ENCODE data around the gene LYPD6. TPM values are rescaled to one million over a fixed set of nuclear protein-coding genes. Genes with fewer than 3 reads are reported as not detected.

Gene LYPD6
- total and polyA plus RNA-seq, 2 donors from 2014 or later, result 1.1 to 2.2 TPM

- no peak for DNase-seq
- H3K27me3 ChIP-seq (ENCODE audit: control insufficient read depth, insufficient read depth, low read length), result no peaks in the 10 kb centered on the region
- no peaks in the 10 kb centered on the region for H3K9me3 ChIP-seq (ENCODE audit: control insufficient read depth in 2 of 3, insufficient read depth in 1 of 3, low read length in 3 of 3)
- no peak overlapping the region for H3K9ac ChIP-seq (ENCODE audit: low read length in 3 of 3)
- FAIRE-seq, result no peak
- H3K36me3 ChIP-seq (ENCODE audit: control insufficient read depth in 2 of 3, insufficient read depth in 3 of 3, low read length in 3 of 3), result no peaks in the 10 kb centered on the region
- H3K4me1 ChIP-seq (ENCODE audit: control insufficient read depth in 2 of 3, insufficient read depth in 2 of 3, low read depth in 1 of 3, low read length in 3 of 3), result peaks cover 0 to 5% (median 0%) of the 10 kb centered on the region in 3 donors
- no peak overlapping the region for H3K27ac ChIP-seq (ENCODE audit: low read depth in 2 of 2, low read length in 2 of 2)
- no peak overlapping the region for H3K4me3 ChIP-seq (ENCODE audit: low read length in 3 of 3)
- TF ChIP-seq CTCF (IDR thresholded peaks at IDR 0.05; ENCODE audit: borderline replicate concordance, extremely low read depth, insufficient read depth), result no peak
- intact Hi-C loops (cut with DNase I), result no loop called here
Observed at GRCh38 chr2:149333636-149334035, 3.2 kb downstream of the LYPD6 start.

GRCh38 chr2:149334156-149334555 is 3.8 kb downstream of the LYPD6 start:
- no peak for FAIRE-seq

GRCh38 chr2:149339324-149339723 is 8.9 kb downstream of the LYPD6 start:
- no peak overlapping the region for H3K9ac ChIP-seq (ENCODE audit: low read length in 3 of 3)
- intact Hi-C loops (cut with DNase I), result no loop called here
- DNase-seq (no peak), FAIRE-seq (no peak)
- no peaks in the 10 kb centered on the region for H3K36me3 ChIP-seq (ENCODE audit: control insufficient read depth in 2 of 3, insufficient read depth in 3 of 3, low read length in 3 of 3)
- H3K27me3 ChIP-seq (ENCODE audit: control insufficient read depth, insufficient read depth, low read length), result no peaks in the 10 kb centered on the region
- H3K27ac ChIP-seq (ENCODE audit: low read depth in 2 of 2, low read length in 2 of 2), result no peak overlapping the region
- H3K4me3 ChIP-seq (ENCODE audit: low read length in 3 of 3), result no peak overlapping the region
- H3K4me1 ChIP-seq (ENCODE audit: control insufficient read depth in 2 of 3, insufficient read depth in 2 of 3, low read depth in 1 of 3, low read length in 3 of 3), result no peaks in the 10 kb centered on the region
- TF ChIP-seq CTCF (IDR thresholded peaks at IDR 0.05; ENCODE audit: borderline replicate concordance, extremely low read depth, insufficient read depth), result no peak
- no peaks in the 10 kb centered on the region for H3K9me3 ChIP-seq (ENCODE audit: control insufficient read depth in 2 of 3, insufficient read depth in 1 of 3, low read length in 3 of 3)

More at GRCh38 chr2:149334156-149334555, 3.8 kb downstream of the LYPD6 start:
- no peak for DNase-seq
- no peaks in the 10 kb centered on the region for H3K27me3 ChIP-seq (ENCODE audit: control insufficient read depth, insufficient read depth, low read length)
- no peak for TF ChIP-seq CTCF (IDR thresholded peaks at IDR 0.05; ENCODE audit: borderline replicate concordance, extremely low read depth, insufficient read depth)
- H3K36me3 ChIP-seq (ENCODE audit: control insufficient read depth in 2 of 3, insufficient read depth in 3 of 3, low read length in 3 of 3), result no peaks in the 10 kb centered on the region
- H3K4me1 ChIP-seq (ENCODE audit: control insufficient read depth in 2 of 3, insufficient read depth in 2 of 3, low read depth in 1 of 3, low read length in 3 of 3), result peaks cover 0 to 5% (median 0%) of the 10 kb centered on the region in 3 donors
- no peak overlapping the region for H3K4me3 ChIP-seq (ENCODE audit: low read length in 3 of 3)
- H3K27ac ChIP-seq (ENCODE audit: low read depth in 2 of 2, low read length in 2 of 2), result no peak overlapping the region
- H3K9ac ChIP-seq (ENCODE audit: low read length in 3 of 3), result no peak overlapping the region
- intact Hi-C loops (cut with DNase I), result no loop called here
- no peaks in the 10 kb centered on the region for H3K9me3 ChIP-seq (ENCODE audit: control insufficient read depth in 2 of 3, insufficient read depth in 1 of 3, low read length in 3 of 3)

- DNase-seq (no peak), FAIRE-seq (no peak)
- no peaks in the 10 kb centered on the region for H3K9me3 ChIP-seq (ENCODE audit: control insufficient read depth in 2 of 3, insufficient read depth in 1 of 3, low read length in 3 of 3)
- no peaks in the 10 kb centered on the region for H3K36me3 ChIP-seq (ENCODE audit: control insufficient read depth in 2 of 3, insufficient read depth in 3 of 3, low read length in 3 of 3)
- no peak overlapping the region for H3K9ac ChIP-seq (ENCODE audit: low read length in 3 of 3)
- H3K27ac ChIP-seq (ENCODE audit: low read depth in 2 of 2, low read length in 2 of 2), result no peak overlapping the region
- H3K27me3 ChIP-seq (ENCODE audit: control insufficient read depth, insufficient read depth, low read length), result no peaks in the 10 kb centered on the region
- TF ChIP-seq CTCF (IDR thresholded peaks at IDR 0.05; ENCODE audit: borderline replicate concordance, extremely low read depth, insufficient read depth), result no peak
- no peaks in the 10 kb centered on the region for H3K4me1 ChIP-seq (ENCODE audit: control insufficient read depth in 2 of 3, insufficient read depth in 2 of 3, low read depth in 1 of 3, low read length in 3 of 3)
- intact Hi-C loops (cut with DNase I), result no loop called here
- H3K4me3 ChIP-seq (ENCODE audit: low read length in 3 of 3), result no peak overlapping the region
Observed at GRCh38 chr2:149342509-149342908, 12.1 kb downstream of the LYPD6 start.

Data from kidney (tissue), 14 donors.